Ovary (tissue), 9 donors: ENCODE data around the gene MID1. TPM values are rescaled to one million over a fixed set of nuclear protein-coding genes. Genes with fewer than 3 reads are reported as not detected.

Experiments used
- DNase-seq, 5 donors: peaks; one replicate each; pipeline ENCODE4 v3.0.0-alpha.2; 2019 to 2020
- H3K27ac ChIP-seq, 2 donors: fragments of 200-600 bp; one replicate each; pipeline versions ENCODE4 v1.5.1 to v1.8.0; 2019 to 2022
- H3K27me3 ChIP-seq: fragments of 200-600 bp; one replicate; pipeline ENCODE4 v1.8.0; 2022
- H3K36me3 ChIP-seq: fragments of 200-600 bp; sonication (generic); one replicate; pipeline ENCODE4 v1.5.1; 2019
- H3K4me1 ChIP-seq: one replicate; pipeline ENCODE4 v1.8.1; 2013; ENCODE audit warnings: mild to moderate bottlenecking, moderate library complexity; ENCODE audit not compliant: insufficient read depth
- H3K4me3 ChIP-seq: fragments of 200-600 bp; sonication (generic); one replicate; pipeline ENCODE4 v1.5.1; 2017
- H3K9me3 ChIP-seq, 2 donors: fragments of 200-600 bp in 1 of 2; sonication (generic) in 1 of 2; one replicate each; pipeline versions ENCODE4 v1.5.1 to v1.8.1; 2013 to 2019; ENCODE audit warnings: mild to moderate bottlenecking in 1 of 2, moderate library complexity in 1 of 2
- CTCF ChIP-seq, 3 donors: fragments of 450-650 bp in 2 of 3; fragments of 200-600 bp in 1 of 3; IDR thresholded peaks; one replicate each; pipeline versions ENCODE4 v1.5.1 to v1.8.0; 2016 to 2022; ENCODE audit warnings: antibody characterized with exemption in 3 of 3, mild to moderate bottlenecking in 1 of 3
- EP300 ChIP-seq: sonication (generic); formaldehyde crosslinking; IDR thresholded peaks from one replicate; pipeline ENCODE4 v1.6.1; 2017; ENCODE audit warnings: antibody characterized with exemption
- POLR2A ChIP-seq: fragments of 450-650 bp; IDR thresholded peaks from one replicate; pipeline ENCODE4 v1.6.1; 2017; ENCODE audit warnings: antibody characterized with exemption, mild to moderate bottlenecking, moderate library complexity
- WGBS, 3 donors: extraction: QIAGEN DNeasy Blood & Tissue Kit in 1 of 3; methylation state at CpG; one replicate each; pipeline versions ENCODE4 v1.1.5 to v1.1.7; 2013 to 2017; 5-methylcytosine and 5-hydroxymethylcytosine counted together
- intact Hi-C, 4 donors: fragments of 100-400 bp; cut with DNase I; formaldehyde crosslinking; loops; one replicate each; pipeline versions ENCODE4 v1.11.0 to v1.15.1; 2022 to 2023
- polyA plus RNA-seq, 2 donors: library from polyadenylated mRNA; stranded (reverse); fragments of 200-250 nt in 1 of 2; fragments of 350-450 nt in 1 of 2; fragmentation: Illumina TruSeq in 1 of 2; extraction: RNeasy Lipid Tissue Mini Kit (QIAGEN cat#74804) in 1 of 2; gene quantifications; one replicate each; pipeline ENCODE4 v1.2.3, GENCODE V29; 2013 to 2014
- total RNA-seq, 7 donors: library from RNA; depleted of rRNA in 2 of 7; stranded (reverse); fragments of >200 nt in 2 of 7; fragmentation: NEBNext Ultra II Directional in 3 of 7; extraction: Animal tissue kit (Norgen Biotek cat#: 25700) in 3 of 7; gene quantifications; one replicate each; pipeline versions ENCODE4 v1.1.0 to v1.2.4, GENCODE V29; 2016 to 2023
- donor health status: DM: no; HTN: no; CAD: no; lungs with moderate emphysema.
- donor health status: DM: no; HTN: no; CAD: no.
- donor health status: Bipolar disorder and iron deficiency.
- donor health status: DM: yes; HTN: yes; CAD: no.
- donor health status: DM: no; HTN: no; CAD: no.
- donor health status: DM: yes; HTN: yes; CAD: no.

Gene MID1
- total and polyA plus RNA-seq, 9 donors: 4.0 to 25.7 (median 17.0) TPM

DNA sequence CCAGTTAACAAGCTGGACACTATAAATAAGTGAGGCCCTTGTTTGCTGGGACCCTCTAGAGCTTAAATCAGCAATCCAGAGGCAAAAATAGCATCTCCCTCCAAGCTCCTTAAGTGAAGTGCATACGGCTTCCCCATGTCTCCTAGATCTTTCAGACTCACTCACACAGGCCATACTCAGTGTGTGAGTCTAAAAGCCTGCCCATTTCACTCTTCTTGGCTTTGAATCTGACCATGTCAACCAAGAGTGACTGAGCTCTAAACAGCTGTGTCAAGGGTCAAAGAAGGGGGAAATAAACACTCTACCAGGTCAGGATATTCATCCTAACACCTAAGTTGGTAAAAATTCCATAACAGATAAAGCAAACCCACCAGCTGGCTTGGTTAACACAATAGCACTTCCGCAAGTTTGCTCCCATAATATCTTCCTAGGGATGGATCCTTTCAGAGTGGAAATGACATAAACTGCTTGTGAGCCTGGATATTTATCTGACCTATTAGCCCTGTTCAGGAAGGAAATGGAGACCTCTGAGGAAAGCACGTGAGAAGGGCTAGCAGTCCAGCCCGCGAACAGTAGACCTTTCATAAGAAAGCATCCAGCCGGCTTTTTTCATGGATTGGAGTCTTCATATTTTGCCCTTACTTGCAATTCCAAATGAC is 65.6 kb downstream of the MID1 start:
- H3K36me3 ChIP-seq: no peaks in the 10 kb centered on the region
- intact Hi-C loops: no loop called here
- H3K4me1 ChIP-seq: no peaks in the 10 kb centered on the region
- no peaks in the 10 kb centered on the region for H3K9me3 ChIP-seq
- TF ChIP-seq POLR2A (no peak), CTCF (IDR thresholded peaks at IDR 0.05) (no peak), EP300 (no peak)
- H3K4me3 ChIP-seq: no peak overlapping the region
- no peak overlapping the region for H3K27ac ChIP-seq
- WGBS, 3 donors: 72 to 82% (median 76%) methylated on average over 6 of the region's 6 CpGs
- H3K27me3 ChIP-seq: no peaks in the 10 kb centered on the region
- no peak for DNase-seq

DNA sequence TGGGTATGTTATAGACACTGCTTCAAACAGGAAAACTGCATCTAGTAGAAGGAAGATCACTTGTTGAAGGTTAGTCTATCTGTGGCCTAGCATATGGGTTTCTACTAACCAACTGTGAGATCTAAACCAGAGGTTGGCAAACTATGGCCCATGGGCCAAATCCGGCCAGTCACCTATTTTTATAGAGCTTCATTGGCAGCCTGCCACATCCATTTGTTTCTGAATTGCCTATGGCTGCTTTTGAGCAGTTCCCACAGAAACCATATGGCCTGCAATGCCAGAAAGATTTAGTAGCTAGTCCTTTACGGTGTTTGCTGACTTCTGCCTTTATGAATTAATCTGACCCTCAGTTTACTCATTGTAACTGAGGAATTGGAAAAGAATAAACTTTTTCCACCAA is 71.1 kb downstream of the MID1 start:
- Histone ChIP-seq H3K4me3 (no peak overlapping the region), H3K27me3 (no peaks in the 10 kb centered on the region), H3K36me3 (no peaks in the 10 kb centered on the region), H3K27ac (no peak overlapping the region), H3K9me3 (no peaks in the 10 kb centered on the region), H3K4me1 (no peaks in the 10 kb centered on the region)
- TF ChIP-seq CTCF (IDR thresholded peaks at IDR 0.05) (no peak), POLR2A (no peak), EP300 (no peak)
- DNase-seq: no peak
- 61 to 73% (median 65%) methylated on average over 2 of the region's 2 CpGs for WGBS, 3 donors
- intact Hi-C loops: no loop called here

- Histone ChIP-seq H3K36me3 (no peaks in the 10 kb centered on the region), H3K4me1 (no peaks in the 10 kb centered on the region), H3K4me3 (no peak overlapping the region), H3K27ac (no peak overlapping the region), H3K27me3 (no peaks in the 10 kb centered on the region), H3K9me3 (no peaks in the 10 kb centered on the region)
- 73 to 77% (median 75%) methylated on average over 2 of the region's 2 CpGs for WGBS, 3 donors
- no peak for TF ChIP-seq EP300
- no peak for TF ChIP-seq POLR2A
- no peak for TF ChIP-seq CTCF (IDR thresholded peaks at IDR 0.05)
- DNase-seq: no peak
- intact Hi-C loops: no loop called here
Measured at GRCh38 chrX:10548688-10549087, 71.7 kb downstream of the MID1 start.

- 24 to 34% (median 30%) methylated on average over 1 of the region's 1 CpG for WGBS, 3 donors
Measured at GRCh38 chrX:10545882-10546281, 74.5 kb downstream of the MID1 start.

More at GRCh38 chrX:10545882-10546281, 74.5 kb downstream of the MID1 start:
- no peaks in the 10 kb centered on the region for H3K4me1 ChIP-seq
- DNase-seq: no peak
- no peaks in the 10 kb centered on the region for H3K9me3 ChIP-seq
- H3K27ac ChIP-seq: no peak overlapping the region
- H3K4me3 ChIP-seq: no peak overlapping the region
- intact Hi-C loops: no loop called here
- no peaks in the 10 kb centered on the region for H3K27me3 ChIP-seq
- no peaks in the 10 kb centered on the region for H3K36me3 ChIP-seq
- no peak for TF ChIP-seq POLR2A
- no peak for TF ChIP-seq EP300
- no peak for TF ChIP-seq CTCF (IDR thresholded peaks at IDR 0.05)
